ENCODE measurements around the gene KLRD1.
"Not testable (repeated sequence)": the region's sequence is repeated elsewhere in the genome, so short reads cannot be mapped to it uniquely, and the experiment has no call there.

Gene KLRD1

GRCh38 chr12:10369557-10370415 is 62.1 kb downstream of the KLRD1 start:
- no peak for DNase-seq

GRCh38 chr12:10371893-10372535 is 64.3 kb downstream of the KLRD1 start:
- DNase-seq = not testable (repeated sequence)

GRCh38 chr12:10372559-10372958 is 64.9 kb downstream of the KLRD1 start:
- DNase-seq = no peak

- DNase-seq = no peak
Measured at GRCh38 chr12:10374624-10375018, 67.0 kb downstream of the KLRD1 start.

GRCh38 chr12:10378737-10379136 is 71.1 kb downstream of the KLRD1 start:
- DNase-seq = not testable (repeated sequence)
